GM19372 (cell line): Measurements from ENCODE around the gene STRADB.
"Not testable (repeated sequence)": the region's sequence is repeated elsewhere in the genome, so short reads cannot be mapped to it uniquely, and the experiment has no call there.

Source experiments
- ATAC-seq: cut with Tn5 transposase; IDR thresholded peaks from one replicate; pipeline ENCODE4 v1.9.1; 2021; ENCODE audit warnings: mild to moderate bottlenecking, low read depth, moderate library complexity; ENCODE audit not compliant: unreplicated experiment

Gene STRADB

DNA sequence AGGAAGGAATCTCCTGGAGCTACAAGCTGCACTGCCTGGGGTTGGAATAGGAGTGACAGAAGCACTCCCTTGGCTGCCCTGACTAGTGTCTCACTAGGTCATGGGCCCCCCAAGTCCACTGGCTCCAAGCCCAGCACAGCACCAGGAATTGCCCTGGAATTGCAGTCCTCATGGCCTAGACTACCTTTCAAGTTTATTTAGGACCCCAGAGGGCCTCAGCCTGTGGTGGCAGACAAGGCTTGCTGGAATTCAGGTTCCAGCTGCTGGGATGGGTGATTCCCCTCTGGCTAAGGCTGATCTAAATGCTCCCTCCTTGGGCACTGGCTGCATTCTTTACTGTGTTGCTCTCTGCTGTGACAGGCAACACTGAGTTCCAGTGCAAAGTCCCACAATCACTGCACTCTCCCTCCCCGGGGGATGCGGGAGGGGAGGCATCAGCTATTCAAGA lies 14.0 kb downstream of the STRADB start:
- ATAC-seq, result no peak

GRCh38 chr2:201466050-201466675 lies 14.6 kb downstream of the STRADB start:
- no peak for ATAC-seq

- no peak for ATAC-seq
Measured at GRCh38 chr2:201467666-201468065, 16.1 kb downstream of the STRADB start.

DNA sequence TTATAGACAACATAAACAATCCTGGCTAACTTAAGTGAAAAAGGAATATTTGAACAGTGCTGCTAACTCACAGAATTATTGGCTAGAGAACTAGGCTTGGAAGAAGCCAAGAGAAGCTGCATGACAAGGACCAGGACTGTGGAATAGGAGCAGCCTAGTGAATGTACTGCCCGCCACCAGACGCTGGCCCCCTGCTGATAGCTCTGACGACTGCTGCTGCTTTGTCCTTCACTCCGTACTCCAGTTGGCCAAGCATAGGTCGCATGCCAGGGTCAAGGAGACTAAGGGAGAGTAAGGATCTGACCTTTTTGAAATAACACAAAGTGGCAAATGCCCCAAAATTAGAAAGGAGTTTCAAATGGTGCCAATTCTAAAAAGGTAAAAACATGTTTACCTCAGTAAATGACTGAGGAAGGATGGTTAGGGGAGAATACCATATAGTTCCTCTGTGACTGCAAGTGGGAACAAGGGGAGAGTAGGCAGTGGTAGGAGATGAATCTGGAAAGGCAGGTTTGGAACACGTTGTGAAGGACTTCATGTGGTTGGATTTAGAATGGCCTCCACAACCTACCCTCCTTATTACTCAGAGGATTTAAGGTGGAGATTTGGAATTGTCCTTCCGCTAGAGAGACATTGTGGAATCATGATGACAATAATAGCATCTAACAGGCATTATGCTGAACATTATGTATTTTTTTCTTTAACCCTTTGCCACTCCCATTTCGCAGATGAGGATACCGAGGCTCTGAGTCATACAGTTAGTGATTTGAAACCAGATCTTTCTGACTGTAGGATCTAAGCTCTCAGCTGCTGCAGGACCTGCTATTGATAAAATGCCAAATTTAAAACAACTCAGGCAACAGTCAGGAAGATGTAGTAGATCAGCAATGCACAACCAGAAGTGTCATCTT lies 19.5 kb downstream of the STRADB start:
- ATAC-seq, result no peak

GRCh38 chr2:201471732-201472393 lies 20.3 kb downstream of the STRADB start:
- ATAC-seq, result no peak

DNA sequence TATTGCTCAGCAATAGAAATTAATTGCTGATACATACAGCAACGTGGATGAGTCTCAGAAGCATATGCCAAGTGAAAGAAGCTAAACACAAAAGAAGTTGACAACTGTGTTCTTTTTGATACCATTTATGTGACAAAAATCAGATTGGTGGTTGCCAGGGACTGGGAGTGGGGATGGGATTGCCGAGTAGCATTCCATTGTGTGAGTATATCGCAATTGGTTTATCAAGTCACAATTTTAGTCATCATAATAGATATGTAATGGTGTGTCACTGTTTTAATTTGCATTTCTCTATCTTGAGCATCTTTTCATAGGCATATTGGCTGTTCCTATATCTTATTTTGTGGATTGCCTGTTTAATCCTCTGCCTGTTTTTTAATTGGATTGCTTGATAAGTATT lies 20.9 kb downstream of the STRADB start:
- no peak for ATAC-seq

DNA sequence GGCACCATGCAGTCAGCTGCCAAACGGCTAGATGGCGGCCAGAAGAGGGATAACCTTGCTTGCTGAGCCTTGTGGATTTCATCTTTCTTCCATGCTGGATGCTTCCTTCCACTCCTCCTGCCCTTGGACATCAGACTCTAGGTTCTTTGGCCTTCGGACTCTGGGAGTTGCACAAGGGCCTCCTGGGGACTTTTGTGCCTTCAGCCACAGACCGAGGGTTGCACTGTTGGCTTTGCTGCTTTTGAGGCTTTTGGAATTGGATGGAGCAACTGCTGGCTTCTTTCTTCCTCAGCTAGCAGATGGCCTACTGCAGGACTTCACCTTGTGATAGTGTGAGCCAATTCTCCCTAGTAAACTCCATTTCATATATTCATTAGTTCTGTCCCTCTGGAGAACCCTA lies 31.0 kb downstream of the STRADB start:
- ATAC-seq, result no peak

- ATAC-seq, result no peak
Measured at GRCh38 chr2:201483342-201483741, 31.8 kb downstream of the STRADB start.

- not testable (repeated sequence) for ATAC-seq
Measured at GRCh38 chr2:201483758-201484157, 32.2 kb downstream of the STRADB start.

DNA sequence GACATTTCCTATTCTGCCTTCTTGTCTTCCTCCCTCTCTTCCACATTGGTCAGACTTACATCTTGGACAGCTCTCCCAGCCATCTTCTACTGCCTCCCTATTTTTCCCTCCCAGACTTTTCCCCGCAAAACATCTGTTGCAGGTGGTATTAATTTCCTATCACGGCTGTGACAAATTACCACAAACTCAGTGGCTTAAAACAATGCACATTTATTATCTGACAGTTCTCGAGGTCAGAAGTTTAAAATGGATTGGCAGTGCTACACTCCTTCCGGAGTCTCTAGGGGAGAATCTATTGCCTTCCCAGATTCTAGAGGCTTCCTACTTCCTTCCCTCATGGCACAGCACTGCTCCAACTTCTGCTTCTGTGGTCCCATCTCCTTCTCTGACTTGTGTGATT lies 33.3 kb downstream of the STRADB start:
- ATAC-seq, result no peak

- no peak for ATAC-seq
Measured at GRCh38 chr2:201490291-201490690, 38.8 kb downstream of the STRADB start.

DNA sequence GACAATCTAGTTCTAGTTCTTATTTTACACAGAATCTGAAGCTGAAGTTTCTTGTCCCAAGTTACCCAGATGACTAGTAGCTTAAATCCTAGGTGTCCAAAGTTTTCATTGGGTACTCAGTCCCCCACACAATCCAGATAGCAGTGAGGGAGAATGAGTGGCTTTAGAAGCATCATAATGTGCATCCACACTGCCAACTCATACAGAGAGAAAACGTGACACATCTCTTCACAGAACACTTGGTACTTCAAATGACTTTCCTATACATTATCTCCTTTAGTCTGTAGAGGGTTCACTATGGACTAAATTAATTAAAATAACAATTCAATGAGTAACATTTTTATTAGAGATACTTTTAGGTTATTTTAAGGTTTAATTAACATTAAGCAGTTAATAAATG lies 45.2 kb downstream of the STRADB start:
- ATAC-seq, result no peak

- ATAC-seq, result no peak
Measured at GRCh38 chr2:201500534-201500933, 49.0 kb downstream of the STRADB start.

DNA sequence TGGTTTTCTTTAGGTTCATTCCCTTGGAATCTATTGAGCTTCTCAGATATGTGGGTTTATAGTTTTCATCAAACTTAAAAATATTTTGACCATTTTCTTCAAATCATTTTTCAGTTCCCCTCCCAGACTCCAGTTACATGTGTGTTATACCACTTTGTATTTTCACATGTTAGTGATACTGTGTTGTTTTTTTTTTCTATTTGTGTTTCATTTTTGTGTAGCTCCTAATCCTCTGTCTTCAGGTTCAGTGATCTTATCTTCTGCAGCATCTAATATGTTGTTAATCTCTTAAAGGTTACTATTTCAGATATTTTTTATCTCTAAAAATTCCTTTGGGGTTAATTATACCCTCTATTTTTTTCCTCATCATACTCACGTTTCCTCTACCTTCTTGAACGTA lies 51.2 kb downstream of the STRADB start:
- ATAC-seq, result no peak

DNA sequence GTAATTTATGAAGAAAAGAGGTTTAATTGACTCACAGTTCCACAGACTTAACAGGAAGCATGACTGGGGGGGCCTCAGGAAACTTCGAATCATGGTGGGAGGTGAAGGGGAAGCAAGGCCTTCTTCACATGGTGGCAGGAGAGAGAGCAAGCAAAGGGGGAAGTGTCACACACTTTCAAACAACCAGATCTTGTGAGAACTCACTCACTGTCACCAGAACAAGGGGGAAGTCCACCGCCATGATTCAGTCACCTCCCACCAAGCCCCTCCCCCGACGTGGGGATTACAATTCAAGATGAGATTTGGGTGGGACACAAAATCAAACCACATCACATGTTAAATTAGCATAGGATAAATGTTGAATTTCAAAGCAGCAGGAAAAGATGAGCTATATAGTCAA lies 56.2 kb downstream of the STRADB start:
- ATAC-seq, result no peak

DNA sequence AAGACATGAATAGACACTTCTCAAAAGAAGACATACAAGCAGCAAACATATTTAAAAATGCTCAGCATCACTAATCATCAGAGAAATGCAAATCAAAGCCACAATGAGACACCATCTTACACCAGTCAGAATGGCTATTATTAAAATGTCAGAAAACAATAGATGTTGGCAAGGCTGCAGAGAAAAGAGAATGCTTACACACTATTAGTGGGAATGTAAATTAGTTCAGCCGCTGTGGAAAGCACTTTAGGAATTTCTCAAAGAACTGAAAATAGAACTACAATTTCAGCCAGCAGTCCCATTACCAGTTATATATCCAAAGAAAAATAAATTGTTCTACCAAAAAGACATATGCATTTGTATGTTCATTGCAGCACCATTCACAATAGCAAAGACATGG lies 61.7 kb downstream of the STRADB start:
- no peak for ATAC-seq

GRCh38 chr2:201515573-201516246 lies 64.2 kb downstream of the STRADB start:
- ATAC-seq, result no peak

DNA sequence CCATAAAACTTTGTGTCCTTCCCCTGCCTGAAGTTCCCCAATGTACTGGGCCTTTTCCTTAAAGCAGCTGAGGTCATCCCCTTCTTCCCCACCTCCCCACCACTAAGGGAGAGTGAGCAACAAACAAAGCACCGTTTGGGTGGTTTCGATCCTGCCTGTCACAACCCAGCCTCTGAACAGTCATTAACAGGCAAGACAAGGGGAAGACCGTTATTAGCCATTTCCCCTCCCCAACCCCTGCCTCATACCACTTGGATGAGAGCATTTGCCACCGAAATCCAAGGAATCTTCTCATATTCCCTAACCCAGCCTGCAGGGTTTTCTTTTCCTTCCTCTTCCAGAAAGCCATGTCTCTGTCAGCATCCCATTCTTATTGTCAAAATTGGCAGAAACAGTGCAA lies 65.6 kb downstream of the STRADB start:
- no peak for ATAC-seq

DNA sequence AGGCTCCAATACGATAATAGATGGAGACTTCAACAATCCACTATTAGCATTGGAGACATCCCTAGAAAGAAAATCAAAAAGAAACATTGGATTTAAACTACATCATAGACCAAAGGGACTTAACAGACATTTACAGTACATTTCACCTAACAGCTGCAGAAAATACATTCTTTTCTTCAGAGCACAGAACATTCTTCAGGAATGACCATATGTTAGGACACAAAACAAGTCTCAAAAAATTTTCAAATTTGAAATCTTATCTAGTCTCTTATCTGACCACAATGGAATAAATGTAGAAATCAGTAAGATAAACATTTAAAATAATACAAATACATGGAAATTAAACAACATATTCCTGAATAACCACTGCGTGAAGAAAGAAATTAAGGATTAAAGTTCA lies 68.7 kb downstream of the STRADB start:
- no peak for ATAC-seq

DNA sequence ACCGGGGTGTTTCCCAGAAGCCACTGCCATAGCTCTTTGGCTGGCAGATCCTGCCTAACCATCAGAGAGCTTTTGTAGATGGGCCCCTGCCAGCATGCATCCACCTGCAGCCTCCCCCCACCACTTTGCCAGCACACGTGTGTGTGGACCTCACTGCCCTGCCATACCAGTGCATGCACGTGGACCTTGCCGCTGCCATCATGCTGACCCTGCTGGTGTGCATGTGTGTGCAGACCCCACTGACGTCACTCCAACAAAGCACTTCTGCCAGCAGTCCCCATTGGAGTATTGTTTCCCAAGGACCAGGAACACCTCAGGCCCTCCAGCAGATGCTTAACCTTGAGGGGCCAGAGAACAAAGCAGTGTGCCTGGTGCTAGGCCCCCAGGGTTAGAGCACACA lies 71.4 kb downstream of the STRADB start:
- ATAC-seq, result no peak

DNA sequence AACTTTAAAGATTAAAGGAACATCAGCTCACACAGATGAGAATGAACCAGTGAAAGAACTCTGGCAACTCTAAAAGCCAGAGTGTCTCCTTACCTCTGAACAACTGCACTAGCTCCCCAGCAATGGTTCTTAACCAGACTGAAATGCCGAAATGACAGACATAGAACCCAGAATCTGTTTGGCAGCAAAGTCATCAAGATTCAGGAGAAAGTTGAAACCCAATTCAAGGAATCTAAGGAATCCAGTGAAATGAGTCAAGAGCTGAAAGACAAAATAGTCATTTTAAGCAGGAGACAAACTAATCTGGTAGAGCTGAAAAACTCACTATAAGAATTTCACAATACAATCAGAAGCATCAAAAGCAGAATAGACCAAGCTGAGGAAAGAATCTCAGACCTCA lies 72.0 kb downstream of the STRADB start:
- ATAC-seq, result no peak
